Neutrophil (primary cell): ENCODE measurements around the gene NEGR1.

Experiments used
- H3K27ac ChIP-seq: fragments of 200-600 bp; sonication (generic); 2 replicates; pipeline ENCODE4 v1.5.1; 2016; ENCODE audit warnings: mild to moderate bottlenecking, moderate library complexity
- H3K27me3 ChIP-seq: fragments of 200-600 bp; sonication (generic); 2 replicates; pipeline ENCODE4 v1.6.0; 2016; ENCODE audit warnings: mild to moderate bottlenecking
- H3K36me3 ChIP-seq: fragments of 200-600 bp; sonication (generic); 2 replicates; pipeline ENCODE4 v1.5.1; 2017
- H3K4me1 ChIP-seq, 2 experiments: fragments of 200-600 bp in 1 of 2; sonication (generic) in 1 of 2; 1 replicate in 1 of 2; 2 replicates in 1 of 2; pipeline versions ENCODE4 v1.5.1 to v1.6.1; 2013 to 2016; ENCODE audit warnings: low read depth in 1 of 2, low read length in 1 of 2, mild to moderate bottlenecking in 1 of 2, moderate library complexity in 1 of 2; ENCODE audit not compliant: control insufficient read depth in 1 of 2, insufficient read depth in 1 of 2
- H3K4me3 ChIP-seq, 2 experiments: fragments of 200-600 bp in 1 of 2; sonication (generic) in 1 of 2; 1 replicate in 1 of 2; 2 replicates in 1 of 2; pipeline ENCODE4 v1.5.1; 2013 to 2016; ENCODE audit warnings: low read depth in 1 of 2, low read length in 1 of 2, mild to moderate bottlenecking in 1 of 2, moderate library complexity in 1 of 2
- H3K9me3 ChIP-seq: fragments of 200-600 bp; sonication (generic); 2 replicates; pipeline ENCODE4 v1.5.1; 2016
- CTCF ChIP-seq: fragments of 200-600 bp; sonication (generic); IDR thresholded peaks from 2 replicates; pipeline ENCODE4 v1.5.1; 2016; ENCODE audit warnings: antibody characterized with exemption

The NEGR1 gene

GRCh38 chr1:71956613-71957285, 325.6 kb downstream of the NEGR1 start:
- Histone ChIP-seq H3K36me3 (no peaks in the 10 kb centered on the region), H3K4me1 (no peaks in the 10 kb centered on the region), H3K27me3 (no peaks in the 10 kb centered on the region), H3K9me3 (no peaks in the 10 kb centered on the region), H3K4me3 (no peak overlapping the region), H3K27ac (no peak overlapping the region)
- no peak for TF ChIP-seq CTCF

- Histone ChIP-seq H3K9me3 (no peaks in the 10 kb centered on the region), H3K27ac (no peak overlapping the region), H3K27me3 (no peaks in the 10 kb centered on the region), H3K4me1 (no peaks in the 10 kb centered on the region), H3K36me3 (no peaks in the 10 kb centered on the region), H3K4me3 (no peak overlapping the region)
- no peak for TF ChIP-seq CTCF
Measured at GRCh38 chr1:71950579-71950978, 331.8 kb downstream of the NEGR1 start.

- H3K4me1 ChIP-seq = no peaks in the 10 kb centered on the region
- no peak for TF ChIP-seq CTCF
Measured at GRCh38 chr1:71949681-71950080, 332.7 kb downstream of the NEGR1 start.

GRCh38 chr1:71948561-71948960, 333.8 kb downstream of the NEGR1 start:
- Histone ChIP-seq H3K36me3 (no peaks in the 10 kb centered on the region), H3K9me3 (no peaks in the 10 kb centered on the region), H3K4me1 (no peaks in the 10 kb centered on the region), H3K4me3 (no peak overlapping the region), H3K27me3 (no peaks in the 10 kb centered on the region), H3K27ac (no peak overlapping the region)
- TF ChIP-seq CTCF = no peak

More at GRCh38 chr1:71949681-71950080, 332.7 kb downstream of the NEGR1 start:
- H3K27me3 ChIP-seq = no peaks in the 10 kb centered on the region
- no peak overlapping the region for H3K4me3 ChIP-seq
- H3K27ac ChIP-seq = no peak overlapping the region
- H3K36me3 ChIP-seq = no peaks in the 10 kb centered on the region
- H3K9me3 ChIP-seq = no peaks in the 10 kb centered on the region

GRCh38 chr1:71944006-71944405, 338.3 kb downstream of the NEGR1 start:
- TF ChIP-seq CTCF = no peak
- Histone ChIP-seq H3K36me3 (no peaks in the 10 kb centered on the region), H3K9me3 (no peaks in the 10 kb centered on the region), H3K27me3 (no peaks in the 10 kb centered on the region), H3K4me3 (no peak overlapping the region), H3K27ac (no peak overlapping the region), H3K4me1 (no peaks in the 10 kb centered on the region)
